Upper lobe of left lung (tissue), 6 donors: ENCODE data around the gene PLXNA2. TPM values are rescaled to one million over a fixed set of nuclear protein-coding genes. Genes with fewer than 3 reads are reported as not detected.

ENCODE experiments used
- ATAC-seq, 2 donors: fragments of 200-7000 bp; cut with Tn5 transposase; one replicate each; pipeline ENCODE4 v1.9.1; 2022; ENCODE audit warnings: mild to moderate bottlenecking in 2 of 2, moderate library complexity in 2 of 2; ENCODE audit not compliant: low FRiP score in 2 of 2
- DNase-seq, 2 donors: peaks; one replicate each; pipeline ENCODE4 v3.0.0-alpha.2; 2019 to 2020
- H3K27ac ChIP-seq, 4 donors: fragments of 200-600 bp; sonication (generic); one replicate each; pipeline ENCODE4 v1.5.1; 2016 to 2019
- H3K27me3 ChIP-seq, 4 donors: fragments of 200-600 bp; sonication (generic); one replicate each; pipeline ENCODE4 v1.5.1; 2017 to 2019
- H3K36me3 ChIP-seq, 4 donors: fragments of 200-600 bp; sonication (generic); one replicate each; pipeline ENCODE4 v1.5.1; 2016 to 2019
- H3K4me1 ChIP-seq, 4 donors: fragments of 200-600 bp; sonication (generic); one replicate each; pipeline ENCODE4 v1.5.1; 2018 to 2019
- H3K4me3 ChIP-seq, 4 donors: fragments of 200-600 bp; sonication (generic); one replicate each; pipeline ENCODE4 v1.5.1; 2017 to 2019; ENCODE audit warnings: mild to moderate bottlenecking in 2 of 4, moderate library complexity in 1 of 4
- H3K9me3 ChIP-seq, 4 donors: fragments of 200-600 bp; sonication (generic); one replicate each; pipeline ENCODE4 v1.5.1; 2018 to 2019
- CTCF ChIP-seq, 6 experiments: fragments of 450-650 bp in 4 of 6; fragments of 200-600 bp in 2 of 6; sonication (generic) in 2 of 6; IDR thresholded peaks; one replicate each; pipeline ENCODE4 v1.5.1; 2016 to 2019; ENCODE audit warnings: antibody characterized with exemption in 6 of 6
- EP300 ChIP-seq, 4 donors: sonication (generic); formaldehyde crosslinking; IDR thresholded peaks; one replicate each; pipeline ENCODE4 v1.5.1; 2017; ENCODE audit warnings: antibody characterized with exemption in 4 of 4, control low read depth in 2 of 4
- POLR2A ChIP-seq, 4 donors: fragments of 450-650 bp; IDR thresholded peaks; one replicate each; pipeline ENCODE4 v1.5.1; 2016 to 2017; ENCODE audit warnings: antibody characterized with exemption in 4 of 4, mild to moderate bottlenecking in 2 of 4
- POLR2AphosphoS5 ChIP-seq, 2 donors: sonication (generic); formaldehyde crosslinking; IDR thresholded peaks; one replicate each; pipeline ENCODE4 v1.5.1; 2017; ENCODE audit warnings: antibody characterized with exemption in 2 of 2
- WGBS, 2 donors: methylation state at CpG; one replicate each; pipeline ENCODE4 v1.1.5; 2017 to 2018; 5-methylcytosine and 5-hydroxymethylcytosine counted together
- total RNA-seq, 6 donors: library from RNA; depleted of rRNA in 4 of 6; stranded (reverse); fragments of >200 nt in 4 of 6; gene quantifications; one replicate each; pipeline versions ENCODE4 v1.1.0 to v1.2.1, GENCODE V29; 2016 to 2021
- donor health status: DM: no; HTN: no; CAD: no; lungs with moderate emphysema.
- donor health status: DM: no; HTN: yes; CAD: no; lungs with severe emphysema.

The PLXNA2 gene
- total RNA-seq, 6 donors from 2014 or later = 77.5 to 150 (median 101) TPM

- WGBS, 2 donors = 58 to 66% methylated on average over 4 of the region's 4 CpGs
- no peaks in the 10 kb centered on the region for H3K9me3 ChIP-seq
Observed at GRCh38 chr1:208093754-208094719, 150.1 kb downstream of the PLXNA2 start.

GRCh38 chr1:208093046-208093445 lies 151.1 kb downstream of the PLXNA2 start:
- ATAC-seq (no peak), DNase-seq (no peak)
- peaks cover 0 to 9% (median 0%) of the 10 kb centered on the region in 4 donors for H3K4me1 ChIP-seq
- H3K36me3 ChIP-seq = peaks cover 7 to 96% (median 54%) of the 10 kb centered on the region in 4 donors
- WGBS, 2 donors = 70 to 81% methylated on average over 3 of the region's 3 CpGs
- H3K9me3 ChIP-seq = no peaks in the 10 kb centered on the region
- no peak overlapping the region for H3K4me3 ChIP-seq
- no peaks in the 10 kb centered on the region for H3K27me3 ChIP-seq
- no peak for TF ChIP-seq POLR2AphosphoS5 (IDR thresholded peaks at IDR 0.05)
- TF ChIP-seq EP300 (IDR thresholded peaks at IDR 0.05) = no peak
- no peak for TF ChIP-seq POLR2A (IDR thresholded peaks at IDR 0.05)
- no peak overlapping the region for H3K27ac ChIP-seq

More at GRCh38 chr1:208093754-208094719, 150.1 kb downstream of the PLXNA2 start:
- ATAC-seq = peak; percentile 74
- Histone ChIP-seq H3K4me1 (peaks cover 0 to 9% (median 0%) of the 10 kb centered on the region in 4 donors), H3K27me3 (no peaks in the 10 kb centered on the region), H3K27ac (no peak overlapping the region), H3K36me3 (peaks cover 7 to 96% (median 59%) of the 10 kb centered on the region in 4 donors), H3K4me3 (no peak overlapping the region)
- TF ChIP-seq CTCF (IDR thresholded peaks at IDR 0.05) (peak; percentile 38 to 64 (median 56)), POLR2AphosphoS5 (IDR thresholded peaks at IDR 0.05) (no peak)
- DNase-seq = peak in 1 of 2 donors; percentile 49

- H3K27me3 ChIP-seq = no peaks in the 10 kb centered on the region
- ATAC-seq (no peak), DNase-seq (no peak)
- WGBS, 2 donors = 71 to 77% methylated on average over 9 of the region's 9 CpGs
- TF ChIP-seq CTCF (IDR thresholded peaks at IDR 0.05) (no peak), POLR2A (IDR thresholded peaks at IDR 0.05) (no peak), EP300 (IDR thresholded peaks at IDR 0.05) (no peak), POLR2AphosphoS5 (IDR thresholded peaks at IDR 0.05) (no peak)
- H3K9me3 ChIP-seq = no peaks in the 10 kb centered on the region
- peak overlapping the region in 2 of 4 donors; percentile 24 to 51 for H3K27ac ChIP-seq
- H3K4me1 ChIP-seq = peaks cover 7 to 21% (median 9%) of the 10 kb centered on the region in 4 donors
- H3K36me3 ChIP-seq = peaks cover 7 to 84% (median 37%) of the 10 kb centered on the region in 4 donors
- no peak overlapping the region for H3K4me3 ChIP-seq
Observed at GRCh38 chr1:208090388-208091301, 153.5 kb downstream of the PLXNA2 start.

- H3K9me3 ChIP-seq = no peaks in the 10 kb centered on the region
- no peak for DNase-seq
- no peak for TF ChIP-seq EP300 (IDR thresholded peaks at IDR 0.05)
- TF ChIP-seq POLR2AphosphoS5 (IDR thresholded peaks at IDR 0.05) = no peak
- no peak for TF ChIP-seq CTCF (IDR thresholded peaks at IDR 0.05)
- ATAC-seq = peak in 1 of 2 donors; percentile 17
- peaks cover 7 to 21% (median 9%) of the 10 kb centered on the region in 4 donors for H3K4me1 ChIP-seq
- peak overlapping the region in 2 of 4 donors; percentile 24 to 51 for H3K27ac ChIP-seq
- H3K4me3 ChIP-seq = no peak overlapping the region
- H3K27me3 ChIP-seq = no peaks in the 10 kb centered on the region
- 60 to 72% methylated on average over 5 to 6 of the region's 6 CpGs for WGBS, 2 donors
- peaks cover 1 to 83% (median 31%) of the 10 kb centered on the region in 4 donors for H3K36me3 ChIP-seq
Observed at GRCh38 chr1:208089761-208090370, 154.3 kb downstream of the PLXNA2 start.
